Measurements from ENCODE around the gene RAB11FIP3.

RAB11FIP3 gene

DNA sequence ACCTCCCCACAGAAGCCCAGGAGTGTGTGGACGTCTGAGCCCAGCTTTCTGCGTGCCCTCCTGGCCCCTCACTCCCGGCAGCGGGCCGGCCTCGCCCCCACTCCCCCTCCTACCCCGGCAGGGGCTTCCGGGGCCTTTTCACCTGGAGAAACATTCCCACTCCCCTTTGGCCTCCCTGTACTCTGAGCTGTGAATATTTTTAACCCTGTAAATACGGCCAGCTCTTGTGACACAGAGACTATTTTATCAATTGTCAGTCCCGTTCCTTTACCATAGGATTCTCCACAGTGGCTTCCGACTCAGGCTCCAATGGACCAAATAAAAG, 128.8 kb downstream of the RAB11FIP3 start:
- H3K36me3 ChIP-seq, result peaks cover 43% of the 10 kb centered on the region
- H3K27ac ChIP-seq, result no peak overlapping the region
- H3K4me1 ChIP-seq (ENCODE audit: control insufficient read depth in 1 of 2, insufficient read depth in 1 of 2, low read depth in 1 of 2, low read length in 1 of 2), result no peaks in the 10 kb centered on the region
- H3K4me3 ChIP-seq (ENCODE audit: low read depth in 1 of 2, low read length in 1 of 2), result no peak overlapping the region
- TF ChIP-seq, protein P1, sequence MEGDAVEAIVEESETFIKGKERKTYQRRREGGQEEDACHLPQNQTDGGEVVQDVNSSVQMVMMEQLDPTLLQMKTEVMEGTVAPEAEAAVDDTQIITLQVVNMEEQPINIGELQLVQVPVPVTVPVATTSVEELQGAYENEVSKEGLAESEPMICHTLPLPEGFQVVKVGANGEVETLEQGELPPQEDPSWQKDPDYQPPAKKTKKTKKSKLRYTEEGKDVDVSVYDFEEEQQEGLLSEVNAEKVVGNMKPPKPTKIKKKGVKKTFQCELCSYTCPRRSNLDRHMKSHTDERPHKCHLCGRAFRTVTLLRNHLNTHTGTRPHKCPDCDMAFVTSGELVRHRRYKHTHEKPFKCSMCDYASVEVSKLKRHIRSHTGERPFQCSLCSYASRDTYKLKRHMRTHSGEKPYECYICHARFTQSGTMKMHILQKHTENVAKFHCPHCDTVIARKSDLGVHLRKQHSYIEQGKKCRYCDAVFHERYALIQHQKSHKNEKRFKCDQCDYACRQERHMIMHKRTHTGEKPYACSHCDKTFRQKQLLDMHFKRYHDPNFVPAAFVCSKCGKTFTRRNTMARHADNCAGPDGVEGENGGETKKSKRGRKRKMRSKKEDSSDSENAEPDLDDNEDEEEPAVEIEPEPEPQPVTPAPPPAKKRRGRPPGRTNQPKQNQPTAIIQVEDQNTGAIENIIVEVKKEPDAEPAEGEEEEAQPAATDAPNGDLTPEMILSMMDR (IDR thresholded peaks at IDR 0.05), result no peak
- no peaks in the 10 kb centered on the region for H3K9me3 ChIP-seq
- peaks cover 23% of the 10 kb centered on the region for H3K27me3 ChIP-seq

GRCh38 chr16:554640-555365, 129.4 kb downstream of the RAB11FIP3 start:
- Histone ChIP-seq H3K9me3 (no peaks in the 10 kb centered on the region), H3K27ac (no peak overlapping the region), H3K4me3 (ENCODE audit: low read depth in 1 of 2, low read length in 1 of 2) (no peak overlapping the region), H3K36me3 (peaks cover 39% of the 10 kb centered on the region), H3K27me3 (peaks cover 28% of the 10 kb centered on the region), H3K4me1 (ENCODE audit: control insufficient read depth in 1 of 2, insufficient read depth in 1 of 2, low read depth in 1 of 2, low read length in 1 of 2) (no peaks in the 10 kb centered on the region)
- TF ChIP-seq, protein P1 (IDR thresholded peaks at IDR 0.05), result no peak

- peaks cover 38% of the 10 kb centered on the region for H3K27me3 ChIP-seq
- TF ChIP-seq, protein P1 (IDR thresholded peaks at IDR 0.05), result no peak
- peaks cover 32% of the 10 kb centered on the region for H3K36me3 ChIP-seq
- H3K27ac ChIP-seq, result no peak overlapping the region
- H3K9me3 ChIP-seq, result no peaks in the 10 kb centered on the region
- no peak overlapping the region for H3K4me3 ChIP-seq (ENCODE audit: low read depth in 1 of 2, low read length in 1 of 2)
- no peaks in the 10 kb centered on the region for H3K4me1 ChIP-seq (ENCODE audit: control insufficient read depth in 1 of 2, insufficient read depth in 1 of 2, low read depth in 1 of 2, low read length in 1 of 2)
Measured at GRCh38 chr16:555528-556473, 130.4 kb downstream of the RAB11FIP3 start.

DNA sequence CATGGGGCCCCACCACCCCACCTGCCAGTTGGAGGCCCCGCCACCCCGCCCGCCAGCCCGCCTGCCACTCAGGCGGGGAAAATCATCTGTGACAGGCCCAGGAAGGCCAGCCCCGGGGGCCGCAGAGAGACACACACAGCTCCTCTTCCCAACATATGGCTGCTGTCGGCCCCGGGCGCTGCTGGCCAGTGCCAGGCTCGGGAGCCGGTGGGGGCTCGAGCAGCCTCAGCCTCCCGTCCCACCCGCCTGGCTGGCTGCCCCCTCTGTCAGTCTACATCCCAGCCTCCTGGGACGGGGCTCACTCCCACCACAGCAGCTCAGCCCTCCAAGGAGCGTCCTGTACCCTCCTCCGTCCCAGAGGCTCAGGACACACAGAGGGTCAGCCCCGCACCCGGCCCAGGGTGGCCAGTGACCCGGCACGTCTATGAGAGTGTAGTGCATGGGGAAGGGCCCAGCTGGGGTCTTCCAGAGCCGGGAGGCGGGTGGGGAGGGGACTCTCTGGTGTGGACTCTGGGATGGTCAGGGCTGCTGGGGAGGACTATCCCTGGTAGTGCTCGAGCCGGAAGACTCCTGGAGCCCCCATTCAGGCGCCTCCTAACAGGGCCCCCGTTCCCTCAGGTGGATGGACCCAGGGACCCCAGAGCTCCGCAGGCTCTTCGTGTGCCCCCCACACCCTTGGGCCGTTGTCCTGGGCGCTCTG, 131.2 kb downstream of the RAB11FIP3 start:
- TF ChIP-seq, protein P1 (IDR thresholded peaks at IDR 0.05), result no peak
- Histone ChIP-seq H3K27me3 (peaks cover 46% of the 10 kb centered on the region), H3K27ac (no peak overlapping the region), H3K4me3 (ENCODE audit: low read depth in 1 of 2, low read length in 1 of 2) (no peak overlapping the region), H3K4me1 (ENCODE audit: control insufficient read depth in 1 of 2, insufficient read depth in 1 of 2, low read depth in 1 of 2, low read length in 1 of 2) (no peaks in the 10 kb centered on the region), H3K9me3 (no peaks in the 10 kb centered on the region), H3K36me3 (peaks cover 28% of the 10 kb centered on the region)

- no peak overlapping the region for H3K4me3 ChIP-seq (ENCODE audit: low read depth in 1 of 2, low read length in 1 of 2)
- no peaks in the 10 kb centered on the region for H3K4me1 ChIP-seq (ENCODE audit: control insufficient read depth in 1 of 2, insufficient read depth in 1 of 2, low read depth in 1 of 2, low read length in 1 of 2)
- peaks cover 17% of the 10 kb centered on the region for H3K36me3 ChIP-seq
- TF ChIP-seq, protein P1 (IDR thresholded peaks at IDR 0.05), result no peak
- H3K27ac ChIP-seq, result no peak overlapping the region
- no peaks in the 10 kb centered on the region for H3K9me3 ChIP-seq
- peaks cover 57% of the 10 kb centered on the region for H3K27me3 ChIP-seq
Measured at GRCh38 chr16:557463-558297, 132.2 kb downstream of the RAB11FIP3 start.
